GM19035 (cell line): ENCODE results near the gene NSL1.
"Not testable (repeated sequence)": the region's sequence is repeated elsewhere in the genome, so short reads cannot be mapped to it uniquely, and the experiment has no call there.

Experiments used
- ATAC-seq: cut with Tn5 transposase; IDR thresholded peaks from one replicate; pipeline ENCODE4 v1.9.1; 2021; ENCODE audit not compliant: unreplicated experiment

NSL1 gene

GRCh38 chr1:212752934-212753497, 38.6 kb downstream of the NSL1 start:
- ATAC-seq, result no peak

- ATAC-seq, result no peak
Measured at GRCh38 chr1:212752252-212752933, 39.2 kb downstream of the NSL1 start.

- no peak for ATAC-seq
Measured at GRCh38 chr1:212749821-212750535, 41.6 kb downstream of the NSL1 start.

GRCh38 chr1:212746546-212746945, 45.0 kb downstream of the NSL1 start:
- ATAC-seq, result no peak

- ATAC-seq, result no peak
Measured at GRCh38 chr1:212745303-212745702, 46.3 kb downstream of the NSL1 start.

GRCh38 chr1:212743901-212744475, 47.6 kb downstream of the NSL1 start:
- no peak for ATAC-seq

- ATAC-seq, result no peak
Measured at GRCh38 chr1:212738330-212738729, 53.2 kb downstream of the NSL1 start.

- no peak for ATAC-seq
Measured at GRCh38 chr1:212737559-212737958, 54.0 kb downstream of the NSL1 start.

GRCh38 chr1:212733109-212733508, 58.5 kb downstream of the NSL1 start:
- ATAC-seq, result no peak

GRCh38 chr1:212731630-212732029, 59.9 kb downstream of the NSL1 start:
- ATAC-seq, result no peak

GRCh38 chr1:212728606-212729005, 63.0 kb downstream of the NSL1 start:
- no peak for ATAC-seq

GRCh38 chr1:212727386-212728181, 64.0 kb downstream of the NSL1 start:
- no peak for ATAC-seq

GRCh38 chr1:212724679-212725078, 66.9 kb downstream of the NSL1 start:
- not testable (repeated sequence) for ATAC-seq

GRCh38 chr1:212722270-212722957, 69.2 kb downstream of the NSL1 start:
- ATAC-seq, result no peak

- no peak for ATAC-seq
Measured at GRCh38 chr1:212721388-212722247, 70.0 kb downstream of the NSL1 start.

GRCh38 chr1:212719633-212720032, 71.9 kb downstream of the NSL1 start:
- no peak for ATAC-seq

GRCh38 chr1:212718499-212718898, 73.1 kb downstream of the NSL1 start:
- no peak for ATAC-seq

- ATAC-seq, result no peak
Measured at GRCh38 chr1:212716161-212716560, 75.4 kb downstream of the NSL1 start.

GRCh38 chr1:212713465-212714136, 78.0 kb downstream of the NSL1 start:
- no peak for ATAC-seq
